ENCODE measurements around the gene HJV.

Gene HJV

GRCh38 chr1:145992502-145992936, 29.0 kb downstream of the HJV start:
- no peak for DNase-seq

DNA sequence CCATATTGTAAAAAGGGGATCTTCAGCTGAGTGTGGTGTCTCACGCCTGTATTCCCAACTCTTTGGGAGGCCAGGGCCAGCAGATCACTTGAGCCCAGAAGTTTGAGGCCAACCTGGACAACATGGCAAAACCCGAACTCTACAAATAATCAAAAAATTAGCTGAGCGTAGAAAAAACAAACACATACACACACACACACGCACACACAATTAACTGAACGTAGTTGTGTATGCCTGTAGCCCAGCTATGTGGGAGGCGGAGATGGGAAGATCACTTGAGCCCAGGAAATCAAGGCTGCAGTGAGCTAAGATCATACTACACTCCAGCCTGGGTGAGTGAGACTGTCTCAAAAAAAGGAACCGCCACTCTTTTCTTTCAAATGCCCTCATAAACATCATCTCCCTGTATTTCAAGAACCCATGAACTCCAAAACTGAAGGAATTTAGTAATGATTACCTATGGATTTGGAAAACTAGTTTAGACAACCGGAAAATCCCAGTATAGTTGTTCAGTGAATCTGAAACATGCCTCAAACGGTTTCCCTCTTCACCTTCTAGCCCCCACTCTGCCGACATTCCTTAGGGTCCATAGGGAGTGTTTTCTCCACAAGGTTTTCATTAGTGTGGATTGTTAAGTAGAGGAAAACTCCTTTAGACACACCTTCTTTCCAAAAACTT, 29.7 kb downstream of the HJV start:
- no peak for DNase-seq

DNA sequence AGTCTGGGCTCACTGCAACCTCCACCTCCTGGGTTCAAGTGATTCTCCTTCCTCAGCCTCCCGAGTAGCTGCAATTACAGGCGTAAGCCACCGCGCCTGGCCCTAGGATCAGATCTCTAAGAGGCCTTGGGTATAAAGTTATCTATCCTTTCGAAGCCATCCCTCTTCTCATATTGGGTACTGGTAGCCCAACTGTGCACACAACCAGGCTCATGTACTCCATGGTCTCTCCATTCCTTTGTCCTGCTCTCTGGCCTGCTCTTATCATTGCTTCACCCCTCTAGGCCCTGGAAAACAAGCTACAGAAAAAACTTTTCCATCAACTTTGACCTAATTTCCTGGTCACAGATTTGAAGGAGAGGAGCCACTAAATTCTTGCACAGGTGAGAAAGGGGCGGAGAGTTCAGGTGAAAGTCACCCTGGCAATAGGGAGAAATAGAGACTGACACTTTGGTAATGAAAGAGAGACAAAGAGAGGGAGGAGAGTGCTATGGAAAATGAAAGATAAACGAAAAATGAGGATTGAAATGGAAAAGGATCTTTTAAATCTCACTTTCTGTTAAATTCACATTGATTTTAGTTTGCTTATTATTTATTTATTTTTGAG, 31.2 kb downstream of the HJV start:
- DNase-seq: no peak

GRCh38 chr1:145988773-145989172, 32.8 kb downstream of the HJV start:
- DNase-seq: no peak

DNA sequence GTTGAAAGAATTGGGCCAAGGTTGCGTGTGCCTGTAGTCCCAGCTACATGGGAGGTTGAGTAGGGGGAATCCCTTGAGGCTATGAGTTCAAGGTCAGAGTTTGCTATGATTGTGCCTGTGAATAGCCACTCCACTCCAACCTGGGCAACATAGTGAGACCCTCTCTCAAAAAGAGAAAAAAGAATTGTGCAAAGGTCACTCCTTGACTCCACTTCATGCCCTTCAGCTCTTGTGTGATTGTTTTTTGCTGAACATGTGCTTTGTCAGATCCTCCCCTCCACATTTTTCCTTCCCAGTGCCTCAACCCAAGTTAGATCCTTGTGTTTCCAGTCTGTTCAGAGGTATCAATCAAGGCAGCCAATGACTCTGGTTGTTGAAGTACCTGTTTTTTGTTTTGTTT, 33.6 kb downstream of the HJV start:
- no peak for DNase-seq

GRCh38 chr1:145986551-145986950, 35.0 kb downstream of the HJV start:
- DNase-seq: no peak

DNA sequence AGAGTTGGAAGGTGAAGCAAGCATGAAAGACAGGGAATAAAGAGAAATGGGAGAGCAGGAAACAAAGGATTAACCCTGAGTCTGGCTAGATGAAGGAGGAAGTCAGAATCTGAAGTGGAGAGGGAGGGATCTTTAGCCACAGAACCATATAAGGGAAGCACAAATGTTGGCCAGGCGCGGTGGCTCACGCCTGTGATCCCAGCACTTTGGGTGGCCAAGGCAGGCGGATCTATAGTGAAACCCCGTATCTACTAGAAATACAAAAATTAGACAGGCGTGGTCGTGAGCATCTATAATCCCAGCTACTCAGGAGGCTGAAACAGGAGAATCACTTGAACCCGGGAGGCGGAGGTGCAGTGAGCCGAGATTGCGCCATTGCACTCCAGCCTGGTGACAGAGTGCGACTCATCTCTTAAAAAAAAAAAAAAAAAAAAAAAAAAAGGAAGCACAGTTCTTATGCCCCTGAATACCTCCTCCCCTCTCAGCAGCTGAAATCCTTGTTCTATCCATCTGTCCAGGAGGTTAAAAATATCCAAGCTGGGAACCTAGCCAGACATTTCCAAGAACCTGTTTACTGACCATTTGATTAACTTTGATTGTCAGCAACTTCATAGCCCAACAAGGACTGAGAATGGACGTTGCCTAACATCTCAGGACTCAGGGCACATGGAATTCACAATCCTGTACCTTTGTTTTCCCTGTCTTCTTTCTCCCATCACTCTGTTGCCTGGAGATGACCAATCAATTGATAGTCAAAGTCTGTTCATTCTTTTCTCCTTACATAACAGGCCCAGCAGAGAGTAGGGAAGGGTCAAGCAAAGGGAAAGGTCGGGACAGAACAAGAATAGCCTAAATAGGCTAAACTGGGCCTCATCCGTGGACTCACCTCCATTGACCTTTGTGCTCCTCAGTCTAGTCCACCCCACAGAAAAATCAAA, 35.8 kb downstream of the HJV start:
- DNase-seq: peak; percentile 58

DNA sequence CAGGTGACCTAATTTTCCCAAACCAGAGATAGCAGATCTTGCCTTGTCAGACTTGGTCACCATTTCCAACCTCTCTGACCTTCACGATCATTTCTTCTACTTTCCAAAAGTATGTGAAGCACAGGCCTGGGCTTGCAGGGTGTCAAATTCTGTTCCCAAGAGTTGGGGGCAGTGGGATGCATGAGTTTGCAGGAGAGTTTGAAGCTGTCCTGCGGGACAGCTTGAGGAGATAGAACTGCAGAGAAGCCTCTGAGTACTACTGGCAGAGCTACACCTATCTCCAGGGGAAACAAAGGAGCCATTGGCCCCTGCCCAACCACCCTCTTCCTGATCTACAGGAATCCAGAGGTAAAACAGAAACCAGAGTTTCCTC, 36.4 kb downstream of the HJV start:
- no peak for DNase-seq

GRCh38 chr1:145983960-145984830, 37.3 kb downstream of the HJV start:
- DNase-seq: no peak

DNA sequence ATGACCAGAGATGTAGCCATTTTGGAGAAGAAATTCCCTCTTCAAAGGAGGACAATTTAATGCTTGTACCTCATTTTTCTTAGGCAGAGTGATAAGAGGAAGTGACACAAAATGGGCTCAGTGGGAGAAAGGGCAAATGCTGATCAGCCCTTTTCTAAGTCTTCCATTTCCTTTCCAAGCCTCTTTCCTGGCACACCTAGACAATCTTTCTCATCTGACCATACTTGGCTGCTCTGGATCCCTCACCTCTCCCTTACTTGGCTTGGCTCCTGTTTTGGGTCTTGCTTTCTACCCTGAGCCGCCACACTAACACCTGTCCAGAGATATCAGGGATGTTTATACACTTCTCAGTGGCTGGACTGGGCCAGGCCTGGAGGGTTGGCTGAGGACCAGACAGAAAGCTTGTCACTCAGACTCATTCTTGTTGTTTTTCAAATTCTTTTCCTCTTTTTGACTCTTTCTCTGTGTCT, 38.3 kb downstream of the HJV start:
- no peak for DNase-seq

- DNase-seq: no peak
Measured at GRCh38 chr1:145982010-145982723, 39.4 kb downstream of the HJV start.

DNA sequence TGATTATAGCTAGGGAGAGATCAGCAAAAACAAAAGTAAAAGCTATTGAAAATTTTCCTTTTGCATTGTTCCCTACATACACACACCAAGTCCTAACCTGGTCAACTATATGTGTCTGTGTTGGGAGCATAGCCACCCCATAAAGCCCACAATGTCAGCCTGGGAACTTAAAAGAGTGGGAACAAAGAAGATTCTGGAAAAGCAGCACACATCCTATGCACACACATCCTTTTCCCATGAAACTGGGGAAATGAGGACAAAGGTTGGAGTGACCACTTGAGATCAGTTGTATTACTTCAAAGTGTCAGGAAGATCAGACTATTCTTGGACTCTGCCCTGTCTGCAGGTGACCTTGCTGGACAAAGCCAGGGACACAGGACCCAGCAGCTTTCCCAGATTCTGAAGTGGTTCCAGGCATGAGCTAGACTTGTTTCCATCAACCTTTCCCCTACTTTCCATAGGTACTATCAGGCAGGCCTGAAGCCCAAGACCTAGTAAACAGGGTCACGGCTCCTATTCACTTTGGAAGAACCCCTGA, 41.0 kb downstream of the HJV start:
- DNase-seq: no peak

GRCh38 chr1:145979746-145980456, 41.6 kb downstream of the HJV start:
- no peak for DNase-seq

- DNase-seq: peak; percentile 100
Measured at GRCh38 chr1:145978854-145979745, 42.4 kb downstream of the HJV start.

DNA sequence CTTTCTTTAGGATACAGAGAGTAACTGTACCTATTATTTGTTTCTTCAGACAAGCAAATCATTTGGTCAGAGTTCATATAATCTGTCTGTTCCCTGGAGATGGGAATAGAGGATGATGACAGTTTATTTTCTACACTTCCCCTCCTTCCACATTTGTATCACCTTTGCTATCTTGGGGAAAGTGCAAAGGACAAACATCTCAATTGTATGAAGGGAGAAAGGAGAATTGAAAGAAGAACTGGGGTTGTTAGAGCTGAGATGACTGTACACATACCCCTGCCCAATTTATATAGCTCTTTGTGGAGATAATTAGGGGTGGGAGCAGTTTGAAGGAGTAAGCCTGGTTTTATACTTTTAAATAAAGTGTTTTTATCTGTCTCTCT, 43.1 kb downstream of the HJV start:
- no peak for DNase-seq

- DNase-seq: peak; percentile 82
Measured at GRCh38 chr1:145977486-145978470, 43.8 kb downstream of the HJV start.

- no peak for DNase-seq
Measured at GRCh38 chr1:145977016-145977415, 44.5 kb downstream of the HJV start.

- DNase-seq: no peak
Measured at GRCh38 chr1:145975216-145975615, 46.3 kb downstream of the HJV start.

DNA sequence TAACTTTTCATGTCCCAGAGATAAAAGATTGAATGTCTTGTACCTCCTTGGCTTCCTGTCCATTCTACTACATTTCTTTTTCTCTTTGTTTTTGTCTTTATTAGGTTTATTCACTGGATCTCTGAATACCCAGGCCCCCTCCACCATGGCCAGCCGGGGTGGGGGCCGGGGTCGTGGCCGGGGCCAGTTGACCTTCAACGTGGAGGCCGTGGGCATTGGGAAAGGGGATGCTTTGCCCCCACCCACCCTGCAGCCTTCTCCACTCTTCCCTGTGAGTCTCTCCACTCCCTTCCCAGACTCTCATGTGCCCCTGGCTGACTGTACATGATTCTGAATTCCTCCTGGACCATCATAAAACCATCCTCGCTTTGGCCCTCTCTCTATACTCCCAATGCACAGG, 46.8 kb downstream of the HJV start:
- DNase-seq: no peak

Data from EL (cell line).